Stimulated activated CD4-positive, alpha-beta T cell treated with anti-CD3 and anti-CD28 coated beads, Interleukin-4, amount 100 ng/mL, for 4 hours (primary cell): ENCODE data around the gene AHR.

ENCODE experiments used
- DNase-seq, 2 experiments: peaks; one replicate each; pipeline ENCODE4 v3.0.0-alpha.2; 2020

AHR gene

DNA sequence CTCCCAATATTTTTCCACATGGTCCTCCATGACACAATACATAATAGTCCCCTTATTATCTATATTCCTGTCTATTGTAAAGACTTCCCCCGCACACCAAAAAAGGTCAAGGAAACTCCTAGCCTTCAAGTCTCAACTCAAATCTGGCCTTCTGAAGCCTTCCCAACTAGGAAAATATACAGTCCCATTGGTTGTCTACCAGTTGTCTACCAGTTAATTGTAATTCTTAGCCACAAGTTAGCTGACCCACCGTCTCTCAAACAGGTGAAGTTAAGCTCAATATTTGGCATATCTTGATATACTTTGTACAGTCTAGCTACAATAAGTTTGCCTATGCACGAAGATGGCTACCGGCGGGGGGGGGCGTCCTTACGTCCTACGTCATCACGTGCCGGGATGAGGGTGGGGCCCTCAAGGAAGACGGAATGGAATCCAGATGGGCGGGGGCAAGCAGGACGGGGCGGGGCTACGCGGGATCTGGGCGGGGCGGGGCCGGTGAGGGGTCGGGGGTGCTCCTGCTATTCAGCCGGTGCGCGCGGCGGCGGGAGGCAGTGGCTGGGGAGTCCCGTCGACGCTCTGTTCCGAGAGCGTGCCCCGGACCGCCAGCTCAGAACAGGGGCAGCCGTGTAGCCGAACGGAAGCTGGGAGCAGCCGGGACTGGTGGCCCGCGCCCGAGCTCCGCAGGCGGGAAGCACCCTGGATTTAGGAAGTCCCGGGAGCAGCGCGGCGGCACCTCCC is at the start of gene AHR:
Gene AHR, plus strand, starts transcription at position 551 of the 738 bp plus-strand sequence. CDS start 613 bp downstream, outside the sequence.
- DNase-seq, result peak; percentile 88 to 89

DNA sequence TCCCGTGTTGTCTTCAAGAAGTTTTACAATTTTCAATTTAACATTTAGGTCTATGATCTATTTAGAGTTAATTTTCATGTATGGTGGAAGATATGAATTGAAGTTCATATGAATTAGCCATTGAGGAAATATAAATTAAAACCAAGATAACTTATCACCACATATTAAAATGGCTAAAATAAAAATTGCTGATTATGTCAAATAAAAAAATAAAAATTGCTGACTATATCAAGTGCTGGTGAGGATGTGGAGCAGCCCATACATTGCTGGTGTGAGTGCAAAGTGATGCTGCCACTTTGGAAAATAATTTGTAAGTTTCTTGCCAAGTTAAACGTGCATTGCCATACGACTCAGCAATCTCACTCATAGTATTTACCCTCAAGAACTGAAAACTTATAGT is 44.6 kb upstream of the AHR start:
- DNase-seq, result no peak

DNA sequence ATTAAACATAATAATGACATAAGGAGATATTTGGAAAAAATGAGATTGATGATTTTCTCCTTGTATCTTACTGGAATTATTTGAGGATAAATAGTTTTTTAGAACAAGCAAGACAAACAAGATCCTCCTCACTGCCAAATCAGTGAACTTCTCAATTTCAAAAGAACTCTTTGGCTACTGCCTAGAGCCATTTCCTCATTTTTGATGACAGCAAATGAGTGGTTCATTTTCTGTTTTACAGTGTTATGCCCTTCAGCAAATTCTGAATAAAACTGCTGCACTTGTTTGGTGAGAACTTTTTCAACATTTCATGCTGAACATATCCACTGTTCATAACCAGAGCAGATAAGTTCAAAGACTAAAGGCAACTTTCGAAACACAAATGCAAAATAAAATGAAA is 42.5 kb upstream of the AHR start:
- DNase-seq, result no peak

DNA sequence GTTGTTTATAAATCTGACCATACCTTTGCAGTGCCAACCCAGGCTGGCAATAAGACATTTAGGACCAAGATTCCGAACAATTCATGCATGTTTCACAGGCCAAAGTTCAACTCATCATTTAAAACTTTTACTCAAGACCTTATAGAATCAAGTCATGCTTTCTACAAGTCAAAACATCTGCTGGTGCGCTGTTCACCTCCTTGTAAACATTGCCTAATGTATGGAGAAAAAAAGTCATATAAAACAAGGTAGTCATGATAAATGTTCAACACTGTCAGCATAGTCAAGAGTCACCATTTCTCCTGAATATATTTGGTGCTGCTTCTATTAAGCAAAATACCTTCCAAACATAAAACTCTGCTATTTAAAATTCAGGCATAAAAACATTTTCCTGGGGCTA is 42.1 kb upstream of the AHR start:
- no peak for DNase-seq

DNA sequence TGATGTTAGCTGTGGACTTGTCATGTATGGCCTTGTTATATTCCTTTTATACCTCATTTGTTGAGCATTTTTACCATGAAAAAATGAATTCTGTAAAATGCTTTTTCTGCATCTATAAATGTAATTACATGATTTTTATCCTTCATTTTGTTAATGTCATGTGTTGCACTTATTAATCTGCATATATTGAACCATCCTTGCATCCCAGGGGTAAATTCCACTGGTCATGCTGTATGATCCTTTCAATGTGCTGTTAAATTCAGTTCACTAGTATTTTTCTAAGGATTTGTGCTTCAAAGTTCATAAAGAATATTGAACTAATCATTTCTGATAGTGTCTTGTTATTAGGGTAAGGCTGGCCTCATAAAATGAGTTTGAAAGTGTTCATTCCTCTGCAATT is 31.9 kb upstream of the AHR start:
- no peak for DNase-seq

DNA sequence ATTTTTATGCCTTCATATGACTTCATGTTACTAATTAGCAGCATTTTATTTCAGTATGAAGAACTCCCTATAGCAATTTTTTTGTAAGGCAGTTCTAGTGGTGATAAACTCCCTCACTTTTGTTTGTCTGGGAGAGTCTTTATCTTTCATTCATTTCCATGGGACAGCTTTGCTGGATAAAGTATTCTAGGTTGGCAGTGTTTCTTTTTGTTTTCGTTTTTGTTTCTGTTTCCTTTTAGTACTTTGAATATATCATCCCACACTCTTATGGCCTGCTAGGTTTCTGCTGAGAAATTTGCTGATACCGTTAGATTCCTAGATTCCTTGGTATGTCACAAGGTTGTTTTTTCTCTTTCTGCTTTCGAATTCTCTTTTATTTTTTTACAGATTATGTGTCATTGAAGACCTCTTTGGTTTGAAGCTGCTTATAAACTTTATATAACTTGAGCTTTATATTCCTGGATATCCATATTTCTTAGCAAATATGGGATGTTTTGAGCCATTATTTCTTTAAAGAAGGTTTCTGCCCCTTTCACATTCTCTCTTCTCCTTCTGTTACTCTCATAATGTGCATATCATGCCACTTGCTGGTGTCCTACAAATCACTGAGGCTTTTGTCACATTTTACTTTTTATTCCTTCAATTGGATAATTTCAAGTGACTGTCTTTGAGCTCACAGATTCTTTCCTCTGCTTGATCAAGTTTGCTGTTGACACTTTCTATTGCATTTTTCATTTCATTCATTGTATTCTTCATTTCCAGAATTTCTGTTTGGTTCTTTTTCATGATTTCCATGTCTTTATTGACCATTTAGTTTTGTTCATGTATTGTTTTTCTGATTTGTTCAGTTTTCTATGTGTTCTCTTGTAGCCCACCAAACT is 28.9 kb upstream of the AHR start:
- no peak for DNase-seq

DNA sequence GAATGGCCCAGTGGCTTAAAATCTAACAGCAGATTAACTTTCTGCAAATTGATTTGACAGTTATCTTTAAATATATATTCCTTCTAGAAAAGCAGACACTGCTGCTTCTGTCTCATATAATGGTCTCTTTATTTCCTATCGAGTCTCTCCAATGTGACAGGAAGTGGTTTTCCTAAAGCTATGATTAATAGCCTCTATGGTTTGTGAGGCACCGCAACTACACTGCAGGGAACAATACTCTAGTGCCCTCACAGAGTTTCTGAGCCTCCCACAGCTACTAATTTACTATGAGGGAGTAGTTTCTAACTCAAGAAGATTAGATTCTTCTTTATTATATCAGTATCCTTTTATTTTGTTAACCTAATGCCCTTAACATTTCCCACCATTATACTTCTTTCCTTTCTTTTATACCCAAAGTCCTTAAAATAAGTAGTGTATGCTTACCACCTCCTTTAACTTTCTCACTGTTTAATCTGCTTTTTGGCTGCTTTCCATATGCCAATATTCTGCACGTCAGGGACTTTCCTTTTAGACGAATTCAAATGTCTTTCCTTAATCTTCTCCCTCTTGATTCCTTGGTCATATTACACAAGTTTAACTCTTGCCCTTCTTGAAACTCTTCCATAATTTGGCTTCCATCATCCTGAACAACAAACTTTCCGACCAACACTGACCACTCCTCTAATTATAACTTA is 23.8 kb upstream of the AHR start:
- DNase-seq, result peak in 1 of 2 experiments; percentile 24

DNA sequence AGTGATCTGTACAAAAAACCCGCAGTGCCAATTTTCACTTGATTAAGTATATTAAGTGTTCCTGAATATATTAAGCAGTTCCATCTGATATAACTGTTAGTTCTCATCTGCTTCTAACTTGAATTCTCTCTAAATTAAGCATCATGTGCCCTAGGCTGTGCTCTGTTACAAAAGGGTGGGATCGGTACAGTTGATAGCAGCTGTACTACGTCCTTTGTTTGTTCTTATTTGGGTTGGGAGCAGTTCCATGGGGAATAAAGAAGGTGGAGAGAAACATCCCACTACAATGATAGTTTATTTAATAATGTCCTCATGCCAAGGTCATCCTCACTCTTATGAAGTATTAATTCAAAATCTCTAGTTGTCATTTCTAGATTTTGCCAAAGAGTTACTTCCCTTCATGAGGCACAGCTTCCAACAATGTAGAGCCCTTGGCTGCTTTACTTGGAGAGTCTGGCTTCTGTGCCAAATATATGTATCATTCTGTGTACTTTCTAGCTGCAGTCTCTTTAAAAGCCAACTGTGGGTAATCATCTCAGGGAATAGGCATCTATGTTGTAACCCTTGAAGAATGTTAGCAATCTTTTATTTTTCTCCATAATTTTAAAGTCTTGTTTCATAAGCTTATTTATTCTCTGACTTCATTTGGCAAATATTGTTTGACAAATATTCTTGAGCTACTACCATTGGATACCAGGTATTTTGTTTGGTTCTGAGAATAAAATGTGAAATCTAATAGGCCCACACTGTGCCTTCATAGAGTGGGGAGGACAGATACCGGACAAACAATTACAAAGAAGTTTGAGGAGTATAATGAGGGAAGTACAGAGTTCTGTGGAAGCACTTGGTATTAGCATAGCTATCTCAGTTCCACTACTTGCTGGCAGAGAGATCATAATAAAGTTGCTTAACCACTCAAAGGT is 22.4 kb upstream of the AHR start:
- DNase-seq, result no peak

DNA sequence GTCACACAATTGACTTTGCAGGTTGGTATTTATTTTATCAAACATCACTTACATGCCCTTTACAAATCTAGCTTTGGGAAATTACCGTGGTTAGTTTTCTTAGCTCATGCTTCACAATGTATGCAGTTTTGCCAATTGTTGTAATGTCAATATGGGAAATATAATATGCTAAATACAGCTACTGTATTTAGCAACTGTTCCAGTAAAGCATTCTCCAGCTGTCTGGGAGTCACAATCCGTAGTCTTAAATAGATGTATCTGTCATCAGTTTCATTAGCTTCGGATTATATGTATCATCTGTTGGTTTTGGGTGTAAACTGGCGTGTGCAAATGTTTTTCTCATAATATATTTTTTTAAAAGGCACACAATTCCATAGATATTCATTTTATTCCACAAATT is 19.4 kb upstream of the AHR start:
- no peak for DNase-seq

DNA sequence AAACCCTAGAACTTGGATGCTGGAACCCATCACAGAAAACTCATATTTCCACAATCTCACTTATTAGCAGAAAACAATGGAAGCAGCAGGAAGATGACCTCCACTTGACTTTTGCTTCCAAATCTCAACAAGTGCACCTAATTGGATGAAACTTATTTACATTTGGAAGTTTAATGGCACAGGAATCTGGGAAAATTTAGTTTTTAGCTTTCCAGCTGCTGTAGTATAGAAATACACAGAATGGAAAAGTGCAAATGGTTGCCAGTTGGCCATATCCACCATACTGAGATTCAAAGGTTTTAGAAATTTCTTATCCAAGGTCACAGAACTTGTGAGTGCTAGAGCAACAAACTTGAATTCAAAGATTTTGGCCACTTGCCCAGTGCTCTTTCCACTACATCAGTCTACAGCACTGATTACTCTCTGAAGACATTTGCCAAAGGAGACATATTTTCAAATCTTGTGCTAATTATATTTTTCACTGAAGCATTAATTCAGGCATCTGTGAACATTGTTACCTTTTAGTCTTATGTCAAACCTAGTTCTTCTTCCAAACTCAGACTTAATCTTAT is 9.3 kb upstream of the AHR start:
- DNase-seq, result no peak

DNA sequence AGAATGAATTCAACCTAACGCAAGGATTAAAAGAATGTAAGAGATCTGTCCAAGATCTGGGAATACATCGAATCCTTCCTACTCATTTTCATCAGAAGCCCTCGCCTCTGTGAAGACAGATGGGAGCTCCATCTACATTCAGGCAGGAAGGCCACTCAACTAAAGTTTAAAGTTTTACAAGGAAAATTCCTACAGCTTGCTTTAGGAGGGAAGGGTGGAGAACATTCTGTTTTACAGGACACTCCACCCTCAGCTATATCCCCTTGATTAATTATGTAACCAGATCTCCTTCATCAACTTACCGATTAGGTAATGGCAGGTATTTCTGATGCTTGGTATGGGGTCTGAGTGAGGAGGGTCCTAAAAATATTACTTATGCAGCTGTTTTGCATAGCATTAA is 5.6 kb upstream of the AHR start:
- no peak for DNase-seq

DNA sequence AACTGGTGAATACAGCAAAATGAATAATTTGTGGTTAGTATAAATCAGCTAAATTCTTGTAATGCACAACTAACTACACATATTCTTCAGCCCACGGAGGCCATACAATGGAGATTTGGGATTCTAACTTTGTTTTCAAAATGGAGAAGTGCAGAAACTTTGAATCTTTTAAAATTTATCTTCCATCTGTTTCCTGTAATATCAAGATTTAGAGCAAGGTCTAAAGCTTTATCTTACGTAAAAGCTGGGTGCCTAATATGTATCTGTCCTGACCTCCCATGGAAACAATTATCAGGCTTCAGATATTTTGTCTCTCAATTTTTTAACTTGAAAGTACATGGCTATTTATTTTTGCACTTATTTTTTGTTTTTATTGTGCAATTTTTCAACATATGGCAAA is 5.0 kb upstream of the AHR start:
- no peak for DNase-seq

DNA sequence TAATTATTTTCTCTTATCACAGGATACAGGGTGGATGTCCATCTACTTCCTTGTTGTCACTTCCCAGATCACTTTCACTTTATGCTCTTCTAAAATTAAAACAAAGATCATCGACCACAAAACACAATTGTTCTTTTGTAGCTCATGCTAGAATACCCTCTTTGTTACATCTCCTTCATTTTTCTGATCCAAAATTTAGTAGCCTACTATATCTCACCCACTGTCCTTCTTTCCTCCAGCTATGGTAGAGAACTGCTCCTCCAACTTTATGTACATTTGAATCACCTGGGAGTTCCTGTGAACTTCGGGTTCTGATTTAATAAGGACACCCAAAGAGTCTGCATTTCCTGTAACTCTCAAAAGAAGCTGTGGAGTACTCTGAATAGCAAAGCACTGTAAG is 1.2 kb upstream of the AHR start:
- no peak for DNase-seq

DNA sequence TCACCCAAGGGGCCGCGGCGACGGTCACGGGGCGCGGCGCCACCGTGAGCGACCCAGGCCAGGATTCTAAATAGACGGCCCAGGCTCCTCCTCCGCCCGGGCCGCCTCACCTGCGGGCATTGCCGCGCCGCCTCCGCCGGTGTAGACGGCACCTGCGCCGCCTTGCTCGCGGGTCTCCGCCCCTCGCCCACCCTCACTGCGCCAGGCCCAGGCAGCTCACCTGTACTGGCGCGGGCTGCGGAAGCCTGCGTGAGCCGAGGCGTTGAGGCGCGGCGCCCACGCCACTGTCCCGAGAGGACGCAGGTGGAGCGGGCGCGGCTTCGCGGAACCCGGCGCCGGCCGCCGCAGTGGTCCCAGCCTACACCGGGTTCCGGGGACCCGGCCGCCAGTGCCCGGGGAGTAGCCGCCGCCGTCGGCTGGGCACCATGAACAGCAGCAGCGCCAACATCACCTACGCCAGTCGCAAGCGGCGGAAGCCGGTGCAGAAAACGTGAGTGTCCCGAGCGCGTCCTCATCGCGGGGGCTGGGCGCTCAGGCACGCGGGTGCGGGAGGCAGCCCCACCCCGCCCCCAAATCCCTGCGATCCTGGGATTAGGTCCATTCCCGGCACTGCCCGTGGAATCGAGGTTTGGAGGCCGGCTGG is 509 bp downstream of the AHR start:
- DNase-seq, result peak; percentile 57 to 63

DNA sequence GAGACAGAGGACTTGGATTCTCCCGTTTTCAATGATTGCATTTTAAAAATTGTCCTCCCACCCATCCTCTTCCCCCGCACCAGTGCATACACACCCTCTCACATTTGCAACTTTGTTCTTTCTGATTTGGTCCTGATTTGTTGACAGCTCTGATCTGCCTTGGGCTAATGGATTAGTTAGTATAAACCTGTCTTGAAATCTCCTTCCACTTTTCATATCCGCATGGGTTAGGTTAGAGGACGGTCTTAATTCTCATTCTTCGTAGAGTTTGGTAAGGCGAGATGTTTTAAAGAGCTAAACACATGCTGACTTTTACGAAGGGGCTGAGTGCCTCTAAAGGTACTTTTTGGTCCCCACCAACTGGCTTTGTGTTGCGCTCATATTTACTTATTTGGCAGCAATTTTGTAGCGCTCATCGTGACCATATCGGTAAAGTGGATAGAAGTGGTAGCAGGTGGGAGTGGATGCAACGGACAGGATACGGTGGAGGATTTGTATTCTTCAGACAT is 1.1 kb downstream of the AHR start:
- DNase-seq, result peak in 1 of 2 experiments; percentile 2

DNA sequence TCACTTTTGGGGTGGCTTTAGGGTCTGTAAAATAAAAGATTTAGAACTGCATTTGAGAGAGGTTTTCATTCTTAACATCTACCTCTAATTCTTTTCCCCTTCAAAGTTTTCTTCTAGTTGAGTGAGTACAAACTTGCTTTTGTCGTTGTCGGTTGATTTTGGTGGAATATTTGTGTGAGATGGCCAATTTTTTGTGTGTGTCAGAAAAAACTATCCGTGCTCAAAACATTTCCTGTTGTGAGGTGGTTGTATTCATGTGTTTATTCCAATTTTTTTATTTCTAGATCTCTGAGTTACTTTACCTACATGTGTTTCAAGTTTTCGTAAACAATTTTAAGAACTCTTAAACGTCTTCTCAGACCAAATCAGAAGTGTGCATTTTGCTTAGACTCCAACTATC is 1.6 kb downstream of the AHR start:
- DNase-seq, result no peak

DNA sequence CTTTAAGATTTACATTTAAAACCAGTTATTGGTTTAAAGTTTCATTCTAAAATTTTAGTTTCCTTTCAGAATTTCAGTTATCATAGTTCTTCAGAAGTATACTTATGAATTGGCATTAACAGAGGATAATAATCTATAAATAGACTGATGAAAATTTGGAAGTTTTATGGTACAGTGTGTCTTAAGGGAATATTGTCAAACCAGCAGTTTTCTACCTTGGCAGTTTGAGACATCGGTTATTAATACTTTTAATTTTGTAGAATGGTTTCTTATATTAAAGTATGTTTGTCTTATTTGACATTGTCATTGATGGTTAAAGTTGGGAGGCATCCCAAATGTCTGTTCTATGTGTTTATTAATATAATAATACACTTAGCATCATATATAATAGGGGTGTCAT is 2.0 kb downstream of the AHR start:
- DNase-seq, result no peak

DNA sequence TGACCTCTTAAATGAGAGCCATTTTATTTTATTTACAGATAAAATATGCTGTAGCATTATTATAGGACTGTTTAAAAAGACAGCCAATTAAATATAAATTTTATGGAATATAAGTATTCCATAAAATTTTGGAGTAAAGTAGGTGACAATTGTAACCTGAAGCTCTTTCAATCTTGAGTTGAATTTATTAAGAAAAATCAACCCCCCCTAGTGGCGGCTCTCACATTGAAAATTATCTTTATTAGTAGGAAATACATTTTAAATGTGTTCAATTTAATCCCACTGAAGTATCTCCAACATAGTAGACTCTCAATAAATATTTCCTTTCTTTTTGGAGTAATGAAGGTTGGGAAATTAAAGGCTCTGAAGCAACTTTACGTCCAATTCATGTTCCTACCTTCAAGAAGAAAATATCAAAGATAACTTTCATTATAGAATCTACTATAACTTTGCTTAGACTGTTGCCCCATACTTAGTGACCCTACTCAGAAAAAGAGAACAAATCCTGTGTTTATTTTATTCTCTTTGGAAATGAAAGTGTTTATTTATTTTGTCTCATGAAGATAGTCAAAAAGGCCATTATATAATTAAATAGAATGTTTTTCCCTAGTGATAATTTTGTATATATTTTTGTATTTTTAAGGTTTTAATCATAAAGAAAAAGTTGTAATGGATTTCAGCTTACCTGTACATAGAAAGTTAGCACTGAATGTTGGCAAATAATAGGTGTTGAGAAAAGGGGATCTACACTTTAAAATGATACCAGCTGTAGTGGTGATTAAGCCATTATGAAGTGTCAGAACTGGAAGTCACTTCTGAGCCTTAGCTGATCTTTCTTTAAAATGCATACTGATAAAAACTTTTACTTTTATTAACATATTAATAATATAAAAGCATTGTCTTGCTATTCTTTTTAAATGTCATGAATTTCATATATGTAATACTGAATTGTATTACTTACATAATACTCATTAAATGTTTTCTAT is 3.3 kb downstream of the AHR start:
- DNase-seq, result peak; percentile 6 to 20

DNA sequence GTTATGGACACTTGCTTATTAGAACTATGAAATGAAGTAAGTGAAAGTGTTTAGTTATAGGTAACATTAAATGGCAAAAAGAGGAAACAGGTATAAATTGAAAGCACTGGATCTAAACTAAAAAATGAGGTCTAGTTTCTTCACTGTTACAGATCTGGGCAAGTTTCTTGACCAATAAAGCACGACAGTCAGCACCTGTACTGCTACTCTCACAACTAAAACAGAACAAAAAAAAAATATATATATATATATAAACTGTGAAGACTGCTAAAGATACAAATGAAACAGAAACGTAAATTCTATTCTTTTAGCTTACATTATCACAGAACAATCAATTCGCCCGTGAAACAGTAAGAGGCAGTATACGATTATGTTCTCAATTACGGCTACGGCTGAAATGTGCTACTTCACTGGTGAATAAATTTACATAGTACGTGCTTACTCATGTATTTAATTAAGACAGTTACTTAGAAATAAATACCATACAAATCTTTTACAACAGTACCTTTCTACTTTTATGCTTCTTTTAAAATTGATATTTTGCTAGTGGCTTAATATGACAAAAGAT is 4.2 kb downstream of the AHR start:
- DNase-seq, result no peak

DNA sequence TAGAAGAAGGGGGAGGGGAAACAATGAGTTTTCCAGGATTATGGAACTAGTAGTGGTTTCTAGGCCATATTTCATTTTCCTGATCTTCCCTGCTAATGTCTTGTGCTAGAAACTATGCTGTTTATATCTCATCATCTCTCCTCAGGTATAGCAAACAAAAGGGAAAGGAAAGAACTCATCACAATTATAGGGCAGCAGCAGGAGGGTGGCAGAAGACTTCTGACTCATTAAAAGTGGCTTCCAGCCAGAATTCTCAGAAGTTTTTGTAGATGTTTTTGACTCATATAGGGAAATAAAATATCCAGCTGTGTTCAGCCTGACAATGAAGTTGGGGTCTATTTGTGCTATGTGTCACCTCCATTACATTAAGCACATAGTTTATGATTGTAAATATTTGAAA is 6.5 kb downstream of the AHR start:
- peak in 1 of 2 experiments; percentile 34 for DNase-seq
